Suprapubic skin (tissue), 3 donors: ENCODE results near the gene GPRC5A.

Experiments
- CTCF ChIP-seq, 2 donors: fragments of 200-600 bp in 1 of 2; fragments of 450-650 bp in 1 of 2; sonication (generic) in 1 of 2; IDR thresholded peaks; one replicate each; pipeline ENCODE4 v1.5.1; 2016 to 2019; ENCODE audit warnings: antibody characterized with exemption in 2 of 2, mild to moderate bottlenecking in 1 of 2, moderate library complexity in 1 of 2
- EP300 ChIP-seq: sonication (generic); formaldehyde crosslinking; IDR thresholded peaks from one replicate; pipeline ENCODE4 v1.6.1; 2017; ENCODE audit warnings: antibody characterized with exemption
- POLR2A ChIP-seq, 2 donors: fragments of 450-650 bp; IDR thresholded peaks; one replicate each; pipeline ENCODE4 v1.6.1; 2017; ENCODE audit warnings: antibody characterized with exemption in 2 of 2, mild to moderate bottlenecking in 2 of 2, moderate library complexity in 2 of 2

GRCh38 chr12:12890543-12891079, 751 bp upstream of the GPRC5A start:
- TF ChIP-seq CTCF (IDR thresholded peaks at IDR 0.05) (no peak), EP300 (no peak), POLR2A (IDR thresholded peaks at IDR 0.05) (no peak)
